Testis (tissue), 3 donors: ENCODE data around the gene IMP4. TPM values are rescaled to one million over a fixed set of nuclear protein-coding genes. Genes with fewer than 3 reads are reported as not detected.
A peak's percentile ranks its signal among the peaks of the same experiment; 100 is the strongest.

Source experiments
- DNase-seq: peaks from one replicate; pipeline ENCODE4 v3.0.0-alpha.2; 2019
- H3K27ac ChIP-seq, 2 donors: fragments of 200-600 bp; sonication (generic); one replicate each; pipeline ENCODE4 v1.5.1; 2019
- H3K27me3 ChIP-seq: fragments of 200-600 bp; sonication (generic); one replicate; pipeline ENCODE4 v1.5.1; 2019
- H3K36me3 ChIP-seq: fragments of 200-600 bp; sonication (generic); one replicate; pipeline ENCODE4 v1.5.1; 2017; ENCODE audit warnings: low read depth; ENCODE audit errors: missing control alignments
- H3K4me1 ChIP-seq: fragments of 200-600 bp; sonication (generic); one replicate; pipeline ENCODE4 v1.5.1; 2019
- H3K4me3 ChIP-seq, 2 donors: fragments of 200-600 bp; sonication (generic); one replicate each; pipeline ENCODE4 v1.5.1; 2017 to 2019
- H3K9me3 ChIP-seq: fragments of 200-600 bp; sonication (generic); one replicate; pipeline ENCODE4 v1.5.1; 2017
- POLR2A ChIP-seq: fragments of 450-650 bp; IDR thresholded peaks from one replicate; pipeline ENCODE4 v1.6.1; 2017; ENCODE audit warnings: antibody characterized with exemption, mild to moderate bottlenecking, moderate library complexity
- WGBS, 2 donors: methylation state at CpG; one replicate each; pipeline ENCODE4 v1.1.5; 2018; 5-methylcytosine and 5-hydroxymethylcytosine counted together
- intact Hi-C: fragments of 100-400 bp; cut with DNase I; formaldehyde crosslinking; loops from one replicate; pipeline ENCODE4 v1.15.1; 2023; ENCODE audit warnings: low total_unique reads
- polyA plus RNA-seq: library from polyadenylated mRNA; stranded (reverse); fragments of 350-450 nt; fragmentation: Illumina TruSeq; extraction: RNeasy Lipid Tissue Mini Kit (QIAGEN cat#74804); gene quantifications from one replicate; pipeline ENCODE4 v1.2.3, GENCODE V29; 2014; ENCODE audit warnings: low read depth, low replicate concordance; ENCODE audit not compliant: insufficient read depth
- total RNA-seq, 2 donors: library from RNA; depleted of rRNA; stranded (reverse); fragments of >200 nt; gene quantifications; one replicate each; pipeline ENCODE4 v1.2.3, GENCODE V29; 2016
- TF ChIP-seq, protein P1 (sequence below), 3 experiments: fragments of 450-650 bp in 2 of 3; fragments of 200-600 bp in 1 of 3; sonication (generic) in 1 of 3; IDR thresholded peaks; one replicate each; pipeline ENCODE4 v1.5.1; 2016 to 2019; ENCODE audit warnings: antibody characterized with exemption in 3 of 3, mild to moderate bottlenecking in 2 of 3, moderate library complexity in 1 of 3

The IMP4 gene
- total and polyA plus RNA-seq, 3 donors from 2014 or later: 57.1 to 109 (median 103) TPM

DNA sequence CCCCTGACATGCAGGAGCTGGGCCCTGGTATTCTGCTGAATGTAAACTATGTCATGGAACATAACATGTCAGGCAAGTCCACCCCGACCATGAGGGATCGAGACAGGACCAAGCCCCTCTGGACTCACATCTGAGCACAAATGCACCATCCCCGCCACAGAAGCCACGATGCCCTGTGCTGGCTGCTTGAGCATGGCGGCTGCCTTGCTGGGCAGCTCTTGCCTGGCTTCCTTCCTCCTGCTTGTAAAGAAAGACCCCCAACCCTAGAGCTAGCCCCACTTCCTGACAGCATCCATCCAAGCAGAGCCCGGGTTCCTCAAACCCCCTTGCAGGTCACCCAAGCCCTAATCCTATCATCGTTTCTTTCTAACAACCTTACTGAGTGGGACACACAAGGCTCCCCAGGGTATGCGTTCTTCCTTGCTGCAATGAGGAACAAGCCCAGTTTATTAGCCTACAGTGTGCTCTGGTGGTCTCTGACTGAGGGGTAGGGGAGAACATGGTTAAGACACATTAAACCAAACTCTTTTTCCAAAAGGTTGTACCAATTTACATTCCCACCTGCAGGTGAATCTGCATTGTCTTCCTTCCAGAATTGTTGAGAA lies 39.7 kb downstream of the IMP4 start:
- H3K9me3 ChIP-seq: no peaks in the 10 kb centered on the region
- TF ChIP-seq, protein P1, sequence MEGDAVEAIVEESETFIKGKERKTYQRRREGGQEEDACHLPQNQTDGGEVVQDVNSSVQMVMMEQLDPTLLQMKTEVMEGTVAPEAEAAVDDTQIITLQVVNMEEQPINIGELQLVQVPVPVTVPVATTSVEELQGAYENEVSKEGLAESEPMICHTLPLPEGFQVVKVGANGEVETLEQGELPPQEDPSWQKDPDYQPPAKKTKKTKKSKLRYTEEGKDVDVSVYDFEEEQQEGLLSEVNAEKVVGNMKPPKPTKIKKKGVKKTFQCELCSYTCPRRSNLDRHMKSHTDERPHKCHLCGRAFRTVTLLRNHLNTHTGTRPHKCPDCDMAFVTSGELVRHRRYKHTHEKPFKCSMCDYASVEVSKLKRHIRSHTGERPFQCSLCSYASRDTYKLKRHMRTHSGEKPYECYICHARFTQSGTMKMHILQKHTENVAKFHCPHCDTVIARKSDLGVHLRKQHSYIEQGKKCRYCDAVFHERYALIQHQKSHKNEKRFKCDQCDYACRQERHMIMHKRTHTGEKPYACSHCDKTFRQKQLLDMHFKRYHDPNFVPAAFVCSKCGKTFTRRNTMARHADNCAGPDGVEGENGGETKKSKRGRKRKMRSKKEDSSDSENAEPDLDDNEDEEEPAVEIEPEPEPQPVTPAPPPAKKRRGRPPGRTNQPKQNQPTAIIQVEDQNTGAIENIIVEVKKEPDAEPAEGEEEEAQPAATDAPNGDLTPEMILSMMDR (IDR thresholded peaks at IDR 0.05): no peak
- no peak for TF ChIP-seq POLR2A
- H3K36me3 ChIP-seq: no peaks in the 10 kb centered on the region
- DNase-seq: no peak
- 95 to 97% methylated on average over 6 to 8 of the region's 8 CpGs for WGBS, 2 donors
- H3K27ac ChIP-seq: no peak overlapping the region
- no peaks in the 10 kb centered on the region for H3K27me3 ChIP-seq
- peaks cover 25% of the 10 kb centered on the region for H3K4me1 ChIP-seq
- intact Hi-C loops: no loop called here
- H3K4me3 ChIP-seq: no peak overlapping the region

DNA sequence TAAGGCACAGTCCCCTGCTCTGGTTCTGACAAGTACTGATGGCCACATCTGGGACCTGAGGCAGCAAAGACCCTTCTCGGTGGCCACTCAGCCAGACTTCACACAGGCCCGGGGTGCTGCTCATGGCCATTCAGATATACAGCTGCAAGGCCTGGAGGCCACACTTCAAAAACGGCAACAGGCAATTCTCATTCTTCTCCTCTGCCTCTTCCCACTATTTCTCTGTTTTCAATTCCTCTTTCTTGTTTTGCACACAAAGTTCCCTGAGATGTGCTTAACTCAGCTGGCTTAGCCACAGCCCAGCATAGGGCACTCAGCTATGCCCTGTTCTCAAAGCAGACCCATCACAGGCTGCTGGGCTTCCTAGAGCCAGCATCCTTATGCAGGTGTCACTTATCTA lies 43.0 kb downstream of the IMP4 start:
- Histone ChIP-seq H3K27me3 (no peaks in the 10 kb centered on the region), H3K36me3 (no peaks in the 10 kb centered on the region), H3K4me3 (no peak overlapping the region), H3K9me3 (no peaks in the 10 kb centered on the region), H3K4me1 (peaks cover 38% of the 10 kb centered on the region), H3K27ac (peak overlapping the region; percentile 38 to 63)
- no peak for DNase-seq
- 66 to 78% methylated on average over 3 of the region's 3 CpGs for WGBS, 2 donors
- TF ChIP-seq, protein P1 (IDR thresholded peaks at IDR 0.05): no peak
- no peak for TF ChIP-seq POLR2A
- intact Hi-C loops: no loop called here

DNA sequence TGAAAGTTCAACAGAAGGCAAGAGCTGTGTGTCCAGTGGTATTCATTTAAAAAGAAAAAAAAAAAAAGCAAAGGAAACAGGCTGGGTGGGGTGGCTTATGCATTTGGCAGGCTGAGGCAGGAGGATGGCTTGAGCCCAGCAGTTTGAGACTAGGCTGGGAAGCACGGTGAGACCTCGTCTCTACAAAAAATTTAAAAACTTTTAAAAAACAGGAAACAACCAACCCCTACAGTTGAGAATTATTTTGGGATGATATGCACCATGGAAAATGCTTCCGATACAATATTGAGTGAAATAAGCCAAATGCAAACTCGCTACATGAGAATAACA lies 44.3 kb downstream of the IMP4 start:
- H3K27ac ChIP-seq: peak overlapping the region in 1 of 2 donors; percentile 63
- TF ChIP-seq, protein P1 (IDR thresholded peaks at IDR 0.05): no peak
- no peak for TF ChIP-seq POLR2A
- H3K27me3 ChIP-seq: no peaks in the 10 kb centered on the region
- DNase-seq: peak; percentile 50
- intact Hi-C loops: no loop called here
- no peaks in the 10 kb centered on the region for H3K36me3 ChIP-seq
- no peaks in the 10 kb centered on the region for H3K9me3 ChIP-seq
- no peak overlapping the region for H3K4me3 ChIP-seq
- WGBS, 2 donors: 35 to 40% methylated on average over 4 of the region's 4 CpGs
- peaks cover 36% of the 10 kb centered on the region for H3K4me1 ChIP-seq

DNA sequence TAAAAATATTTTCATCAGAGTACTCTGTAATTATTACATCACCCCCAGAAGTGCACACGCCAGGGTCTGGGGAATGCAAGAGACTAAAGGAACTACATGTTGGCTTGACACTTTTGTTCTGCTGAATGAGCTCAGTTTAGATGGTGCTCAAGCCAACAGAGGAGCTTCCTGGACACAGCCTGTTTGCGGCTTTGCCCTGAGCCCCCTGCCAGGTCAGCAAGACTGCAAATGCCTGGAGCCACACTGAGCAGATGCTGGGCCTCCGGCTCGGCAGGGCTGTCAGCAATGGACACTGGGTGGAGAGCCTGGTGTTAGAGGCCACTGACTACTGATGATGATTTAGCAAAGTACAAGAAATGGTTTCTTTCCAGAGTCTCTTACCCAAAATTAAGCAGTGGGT lies 45.1 kb downstream of the IMP4 start:
- H3K27me3 ChIP-seq: no peaks in the 10 kb centered on the region
- H3K4me3 ChIP-seq: no peak overlapping the region
- peak overlapping the region in 1 of 2 donors; percentile 51 for H3K27ac ChIP-seq
- peaks cover 40% of the 10 kb centered on the region for H3K4me1 ChIP-seq
- TF ChIP-seq, protein P1 (IDR thresholded peaks at IDR 0.05): no peak
- TF ChIP-seq POLR2A: no peak
- 49 to 65% methylated on average over 3 to 4 of the region's 4 CpGs for WGBS, 2 donors
- no peak for DNase-seq
- intact Hi-C loops: no loop called here
- H3K36me3 ChIP-seq: no peaks in the 10 kb centered on the region
- H3K9me3 ChIP-seq: no peaks in the 10 kb centered on the region

DNA sequence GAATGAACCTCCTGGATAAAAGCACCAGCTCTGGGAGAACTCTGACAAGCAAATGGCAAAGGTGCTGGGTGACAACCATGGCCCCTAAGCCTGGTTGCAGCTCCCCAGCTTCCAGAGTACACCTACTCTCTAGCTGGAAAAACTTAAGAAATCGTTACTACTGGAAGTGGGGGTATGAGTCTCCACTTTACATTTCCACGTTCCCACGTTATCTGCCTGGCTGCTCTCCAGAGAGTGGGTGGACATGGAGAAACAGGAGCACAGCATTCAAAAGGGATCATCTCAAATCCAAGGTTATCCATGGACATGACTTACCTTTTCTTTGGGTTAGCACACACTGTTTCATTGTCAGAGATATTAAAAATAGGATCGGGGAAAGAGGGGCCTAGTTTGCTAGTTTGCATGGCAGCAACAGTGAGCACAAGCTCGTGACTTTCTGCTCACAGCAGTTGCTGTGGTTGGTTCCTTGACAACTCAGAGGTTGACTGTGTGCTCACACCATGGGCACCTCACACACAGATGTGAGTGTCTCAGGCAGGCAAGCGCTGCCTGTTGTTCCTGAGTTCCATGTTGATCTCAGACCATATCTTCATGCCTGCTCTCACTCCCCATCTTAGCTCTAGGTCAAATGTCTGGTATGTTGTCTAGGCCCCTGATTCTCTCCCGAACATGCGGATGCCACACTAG lies 45.7 kb downstream of the IMP4 start:
- H3K4me3 ChIP-seq: no peak overlapping the region
- H3K27me3 ChIP-seq: no peaks in the 10 kb centered on the region
- peaks cover 40% of the 10 kb centered on the region for H3K4me1 ChIP-seq
- WGBS, 2 donors: 57 to 63% methylated on average over 8 of the region's 8 CpGs
- DNase-seq: no peak
- intact Hi-C loops: no loop called here
- H3K27ac ChIP-seq: peak overlapping the region; percentile 18 to 51
- H3K36me3 ChIP-seq: no peaks in the 10 kb centered on the region
- no peaks in the 10 kb centered on the region for H3K9me3 ChIP-seq
- TF ChIP-seq POLR2A: no peak
- TF ChIP-seq, protein P1 (IDR thresholded peaks at IDR 0.05): no peak
